Transverse colon (tissue), 4 donors: Measurements from ENCODE around the gene DQX1. TPM values are rescaled to one million over a fixed set of nuclear protein-coding genes. Genes with fewer than 3 reads are reported as not detected.

Experiments used
- DNase-seq: peaks from one replicate; pipeline ENCODE4 v3.0.0-alpha.2; 2019
- H3K27ac ChIP-seq, 4 donors: fragments of 200-600 bp; sonication (generic); 2 replicates each; pipeline ENCODE4 v1.5.1; 2016 to 2018; ENCODE audit warnings: inconsistent platforms in 4 of 4
- H3K27me3 ChIP-seq: fragments of 200-600 bp; sonication (generic); 2 replicates; pipeline ENCODE4 v1.5.1; 2017; ENCODE audit warnings: inconsistent platforms
- H3K36me3 ChIP-seq, 4 donors: fragments of 200-600 bp; sonication (generic); 2 replicates each; pipeline ENCODE4 v1.5.1; 2017 to 2019; ENCODE audit warnings: inconsistent platforms in 4 of 4
- H3K4me1 ChIP-seq, 4 donors: fragments of 200-600 bp; sonication (generic); 2 replicates each; pipeline ENCODE4 v1.5.1; 2017 to 2020; ENCODE audit warnings: inconsistent platforms in 4 of 4
- H3K4me3 ChIP-seq, 4 donors: fragments of 200-600 bp; sonication (generic); 1 replicate in 1 of 4; 2 replicates in 3 of 4; pipeline versions ENCODE4 v1.5.1 to v1.6.1; 2017 to 2019; ENCODE audit warnings: inconsistent platforms in 4 of 4
- H3K9me3 ChIP-seq, 2 donors: fragments of 200-600 bp; sonication (generic); 2 replicates each; pipeline ENCODE4 v1.5.1; 2017 to 2019; ENCODE audit warnings: inconsistent platforms in 2 of 2
- CTCF ChIP-seq, 5 experiments: fragments of 200-600 bp in 3 of 5; fragments of 450-650 bp in 2 of 5; sonication (generic) in 3 of 5; IDR thresholded peaks; 1 replicate in 2 of 5; 2 replicates in 3 of 5; pipeline ENCODE4 v1.5.1; 2016 to 2017; ENCODE audit warnings: antibody characterized with exemption in 5 of 5, inconsistent platforms in 3 of 5, mild to moderate bottlenecking in 2 of 5, moderate library complexity in 1 of 5
- EP300 ChIP-seq: sonication (generic); formaldehyde crosslinking; IDR thresholded peaks from one replicate; pipeline ENCODE4 v1.6.1; 2017; ENCODE audit warnings: antibody characterized with exemption, low read depth
- POLR2A ChIP-seq: fragments of 450-650 bp; IDR thresholded peaks from one replicate; pipeline ENCODE4 v1.6.1; 2016; ENCODE audit warnings: antibody characterized with exemption, mild to moderate bottlenecking, moderate library complexity
- POLR2AphosphoS5 ChIP-seq, 3 donors: sonication (generic); formaldehyde crosslinking; IDR thresholded peaks; one replicate each; pipeline ENCODE4 v1.6.1; 2016; ENCODE audit warnings: antibody characterized with exemption in 3 of 3
- WGBS, 2 donors: methylation state at CpG; one replicate each; pipeline ENCODE4 v1.1.5; 2018; ENCODE audit warnings: low coverage in 1 of 2; 5-methylcytosine and 5-hydroxymethylcytosine counted together
- in situ Hi-C, 4 donors: fragments of 200-750 bp; cut with MboI; loops; one replicate each; pipeline versions ENCODE4 v1.15.0 to v1.15.1; 2017; ENCODE audit warnings: low sequenced_read_pairs in 3 of 4, low pct_ligation_motif_present in 1 of 4, low pct_unique_long_range_greater_than_20kb in 1 of 4
- intact Hi-C: fragments of 100-400 bp; cut with DNase I; formaldehyde crosslinking; loops from one replicate; pipeline ENCODE4 v1.15.1; 2023; ENCODE audit warnings: low total_unique reads
- total RNA-seq, 4 donors: library from RNA; depleted of rRNA; stranded (reverse); fragments of >200 nt; gene quantifications; one replicate each; pipeline ENCODE4 v1.1.0, GENCODE V29; 2016

DQX1 gene
- total RNA-seq, 4 donors from 2014 or later = 32.4 to 194 (median 53.1) TPM

GRCh38 chr2:74536166-74536950, 10.3 kb upstream of the DQX1 start:
- H3K9me3 ChIP-seq = no peaks in the 10 kb centered on the region
- DNase-seq = no peak
- in situ Hi-C loops = no loop called here
- no peak overlapping the region for H3K4me3 ChIP-seq
- 79 to 85% methylated on average over 8 to 23 of the region's 23 CpGs for WGBS, 2 donors
- TF ChIP-seq CTCF (IDR thresholded peaks at IDR 0.05) (no peak), EP300 (no peak), POLR2AphosphoS5 (IDR thresholded peaks at IDR 0.05) (no peak), POLR2A (no peak)
- intact Hi-C loops = no loop called here
- peaks cover 0 to 8% (median under 1%) of the 10 kb centered on the region in 4 donors for H3K4me1 ChIP-seq
- peaks cover 0 to 4% (median 0%) of the 10 kb centered on the region in 4 donors for H3K36me3 ChIP-seq
- H3K27ac ChIP-seq = no peak overlapping the region
- no peaks in the 10 kb centered on the region for H3K27me3 ChIP-seq

DNA sequence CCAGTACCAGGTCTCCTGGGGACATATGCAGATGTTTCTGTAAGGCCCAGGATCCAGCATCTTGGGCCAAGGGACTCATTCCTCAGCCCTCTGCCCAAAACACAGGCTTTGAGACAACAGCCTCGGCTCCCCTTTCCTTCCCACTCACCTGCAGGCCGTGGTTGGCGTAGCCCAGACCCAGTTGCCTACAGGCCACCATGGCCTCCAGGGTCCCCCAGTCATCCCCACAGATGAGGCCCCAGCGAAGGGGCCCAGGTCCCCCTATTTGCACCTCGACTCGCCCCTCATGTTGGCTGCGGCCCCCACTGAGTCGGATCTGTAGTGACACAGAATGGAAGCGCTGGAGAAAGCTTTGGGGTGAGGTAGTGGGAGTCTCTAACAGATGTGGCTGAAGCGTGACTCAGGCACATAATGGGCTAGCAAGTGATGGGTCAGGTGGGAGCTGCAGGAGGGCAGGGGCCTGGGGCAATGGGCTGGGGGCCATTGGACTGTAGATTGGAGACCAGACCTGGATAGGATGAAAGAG, 9.5 kb upstream of the DQX1 start:
- intact Hi-C loops = no loop called here
- 87 to 100% methylated on average over 1 to 10 of the region's 10 CpGs for WGBS, 2 donors
- no peak for TF ChIP-seq POLR2AphosphoS5 (IDR thresholded peaks at IDR 0.05)
- TF ChIP-seq POLR2A = no peak
- no peak for TF ChIP-seq CTCF (IDR thresholded peaks at IDR 0.05)
- no peak for TF ChIP-seq EP300
- H3K4me3 ChIP-seq = no peak overlapping the region
- H3K27ac ChIP-seq = no peak overlapping the region
- no peak for DNase-seq
- no peaks in the 10 kb centered on the region for H3K9me3 ChIP-seq
- in situ Hi-C loops = no loop called here
- H3K4me1 ChIP-seq = peaks cover 5 to 16% (median 8%) of the 10 kb centered on the region in 4 donors
- peaks cover 0 to 4% (median 0%) of the 10 kb centered on the region in 4 donors for H3K36me3 ChIP-seq
- no peaks in the 10 kb centered on the region for H3K27me3 ChIP-seq

- Histone ChIP-seq H3K4me3 (no peak overlapping the region), H3K36me3 (peaks cover 0 to 4% (median 0%) of the 10 kb centered on the region in 4 donors), H3K9me3 (no peaks in the 10 kb centered on the region), H3K27me3 (no peaks in the 10 kb centered on the region), H3K27ac (no peak overlapping the region), H3K4me1 (peaks cover 5 to 16% (median 8%) of the 10 kb centered on the region in 4 donors)
- no peak for DNase-seq
- in situ Hi-C loops (no loop called here), intact Hi-C loops (no loop called here)
- TF ChIP-seq CTCF (IDR thresholded peaks at IDR 0.05) (no peak), POLR2A (no peak), EP300 (no peak), POLR2AphosphoS5 (IDR thresholded peaks at IDR 0.05) (no peak)
- WGBS, 2 donors = 79 to 85% methylated on average over 3 to 12 of the region's 12 CpGs
These were observed 8.4 kb upstream of the DQX1 start for GRCh38 chr2:74534411-74534810.

DNA sequence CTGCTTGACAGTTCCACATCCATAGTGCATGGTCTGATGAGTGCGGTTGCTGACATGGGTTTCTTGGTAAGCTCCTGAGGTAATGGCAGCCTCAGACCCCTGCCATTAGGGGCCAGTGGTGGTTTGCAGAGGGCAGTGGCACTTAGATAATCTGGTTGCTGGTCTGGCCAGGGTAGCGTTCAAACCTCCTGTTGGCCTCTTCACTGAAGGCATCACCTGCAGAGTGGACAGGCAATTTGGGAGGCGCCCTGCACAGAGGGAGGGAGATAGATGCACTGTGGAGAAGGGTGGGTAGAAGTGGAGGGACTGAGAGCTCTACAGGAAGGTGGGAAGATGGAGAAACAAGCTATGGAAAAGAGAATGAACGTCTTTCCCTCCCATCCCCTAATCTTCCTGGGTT, 7.4 kb upstream of the DQX1 start:
- TF ChIP-seq EP300 (no peak), POLR2AphosphoS5 (IDR thresholded peaks at IDR 0.05) (no peak), CTCF (IDR thresholded peaks at IDR 0.05) (no peak), POLR2A (no peak)
- Histone ChIP-seq H3K9me3 (no peaks in the 10 kb centered on the region), H3K4me3 (no peak overlapping the region), H3K27me3 (no peaks in the 10 kb centered on the region), H3K4me1 (peaks cover 10 to 21% (median 14%) of the 10 kb centered on the region in 4 donors), H3K36me3 (peaks cover 0 to 4% (median 0%) of the 10 kb centered on the region in 4 donors), H3K27ac (no peak overlapping the region)
- intact Hi-C loops (no loop called here), in situ Hi-C loops (no loop called here)
- WGBS, 2 donors = 85 to 86% methylated on average over 2 to 4 of the region's 4 CpGs
- no peak for DNase-seq
